Measurements from ENCODE around the gene HECA. TPM values are rescaled to one million over a fixed set of nuclear protein-coding genes. Genes with fewer than 3 reads are reported as not detected.
"Not testable (repeated sequence)": the region's sequence is repeated elsewhere in the genome, so short reads cannot be mapped to it uniquely, and the experiment has no call there.

Gene HECA
- total RNA-seq, 2 donors from 2014 or later: 5.6 to 6.0 TPM

DNA sequence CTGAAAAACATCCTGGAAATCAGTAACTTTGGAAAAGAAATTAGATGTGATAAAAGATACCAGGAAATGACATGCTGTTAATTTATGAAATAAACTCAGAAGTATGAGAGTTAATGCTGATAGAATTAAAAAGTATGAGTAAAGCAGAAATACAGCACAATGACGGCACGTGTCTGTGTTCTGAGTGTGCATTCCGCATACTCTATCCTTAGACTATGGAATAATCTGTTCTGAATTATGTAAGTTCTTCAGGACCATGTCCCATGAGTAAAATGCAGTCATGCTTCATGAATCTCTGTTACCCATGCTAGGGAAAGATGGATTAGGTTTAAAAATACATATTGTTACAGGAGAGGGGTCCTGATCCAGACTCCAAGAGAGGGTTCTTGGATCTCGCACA lies 21.7 kb downstream of the HECA start:
- DNase-seq: no peak
- no peaks in the 10 kb centered on the region for H3K27me3 Mint-ChIP-seq (ENCODE audit: insufficient read depth)
- TF ChIP-seq CTCF (conservative IDR thresholded peaks at IDR 0.05): no peak
- H3K27me3 ChIP-seq (ENCODE audit: control insufficient read depth, insufficient read depth, low read length, poor library complexity, severe bottlenecking): no peaks in the 10 kb centered on the region
- no peaks in the 10 kb centered on the region for H3K4me1 ChIP-seq (ENCODE audit: control insufficient read depth, insufficient read depth, low read length)
- H3K36me3 ChIP-seq (ENCODE audit: control insufficient read depth, insufficient read depth, low read length): no peaks in the 10 kb centered on the region
- no peaks in the 10 kb centered on the region for H3K9me3 Mint-ChIP-seq
- H3K9ac ChIP-seq (ENCODE audit: extremely low read depth, low read length, poor library complexity, severe bottlenecking): no peak overlapping the region
- H3K4me1 Mint-ChIP-seq: peaks cover 7% of the 10 kb centered on the region
- H3K4me3 ChIP-seq (ENCODE audit: low read length): no peak overlapping the region
- H3K27ac ChIP-seq (ENCODE audit: low read depth, low read length): no peak overlapping the region
- H3K4me3 Mint-ChIP-seq: no peak overlapping the region
- H3K27ac Mint-ChIP-seq: no peak overlapping the region
- peaks cover 2% of the 10 kb centered on the region for H3K36me3 Mint-ChIP-seq (ENCODE audit: low read depth)
- whole genome bisulfite sequencing, 2 experiments (ENCODE audit: insufficient coverage in 1 of 2, insufficient read length in 1 of 2): 97 to 98% methylated on average over 3 to 4 of the region's 4 CpGs
- no peaks in the 10 kb centered on the region for H3K9me3 ChIP-seq (ENCODE audit: control insufficient read depth, low read length)

DNA sequence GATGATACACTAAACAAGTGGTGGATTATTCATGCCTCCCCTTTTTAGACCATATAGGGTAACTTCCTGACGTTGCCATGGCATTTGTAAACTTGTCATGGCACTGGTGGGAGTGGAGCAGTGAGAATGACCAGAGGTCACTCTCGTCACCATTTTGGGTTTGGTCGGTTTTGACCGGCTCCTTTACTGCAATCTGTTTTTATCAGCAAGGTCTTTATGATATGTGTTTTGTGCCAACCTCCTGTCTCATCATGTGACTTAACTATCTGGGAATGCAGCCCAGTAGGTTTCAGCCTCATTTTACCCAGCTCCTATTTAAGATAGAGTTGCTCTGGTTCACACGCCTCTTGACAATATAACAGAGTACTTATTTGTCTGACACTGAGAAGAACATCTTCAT lies 22.2 kb downstream of the HECA start:
- H3K36me3 Mint-ChIP-seq (ENCODE audit: low read depth); H3K4me3 Mint-ChIP-seq; H3K27ac ChIP-seq (ENCODE audit: low read depth, low read length); H3K27me3 ChIP-seq (ENCODE audit: control insufficient read depth, insufficient read depth, low read length, poor library complexity, severe bottlenecking); H3K9me3 ChIP-seq (ENCODE audit: control insufficient read depth, low read length); H3K9ac ChIP-seq (ENCODE audit: extremely low read depth, low read length, poor library complexity, severe bottlenecking); H3K4me3 ChIP-seq (ENCODE audit: low read length); H3K27ac Mint-ChIP-seq; DNase-seq; H3K36me3 ChIP-seq (ENCODE audit: control insufficient read depth, insufficient read depth, low read length); H3K9me3 Mint-ChIP-seq; H3K4me1 ChIP-seq (ENCODE audit: control insufficient read depth, insufficient read depth, low read length); H3K27me3 Mint-ChIP-seq (ENCODE audit: insufficient read depth): not testable (repeated sequence)
- peaks cover 12% of the 10 kb centered on the region for H3K4me1 Mint-ChIP-seq
- WGBS, 2 experiments (ENCODE audit: insufficient coverage in 1 of 2, insufficient read length in 1 of 2): 92% methylated on average over 5 of the region's 5 CpGs; no CpG with 5 or more reads in 1 of the 2 experiments

- H3K4me1 Mint-ChIP-seq: peaks cover 11% of the 10 kb centered on the region
- H3K4me3 ChIP-seq (ENCODE audit: low read length): no peak overlapping the region
- no peak for DNase-seq
- no peaks in the 10 kb centered on the region for H3K27me3 ChIP-seq (ENCODE audit: control insufficient read depth, insufficient read depth, low read length, poor library complexity, severe bottlenecking)
- peaks cover 2% of the 10 kb centered on the region for H3K36me3 Mint-ChIP-seq (ENCODE audit: low read depth)
- 91 to 92% methylated on average over 3 of the region's 4 CpGs for WGBS, 2 experiments (ENCODE audit: insufficient coverage in 1 of 2, insufficient read length in 1 of 2)
- H3K9me3 Mint-ChIP-seq: no peaks in the 10 kb centered on the region
- no peak for TF ChIP-seq CTCF (conservative IDR thresholded peaks at IDR 0.05)
- H3K9me3 ChIP-seq (ENCODE audit: control insufficient read depth, low read length): no peaks in the 10 kb centered on the region
- H3K36me3 ChIP-seq (ENCODE audit: control insufficient read depth, insufficient read depth, low read length): no peaks in the 10 kb centered on the region
- H3K27ac ChIP-seq (ENCODE audit: low read depth, low read length): no peak overlapping the region
- no peak overlapping the region for H3K9ac ChIP-seq (ENCODE audit: extremely low read depth, low read length, poor library complexity, severe bottlenecking)
- H3K27ac Mint-ChIP-seq: no peak overlapping the region
- H3K4me3 Mint-ChIP-seq: no peak overlapping the region
- no peaks in the 10 kb centered on the region for H3K4me1 ChIP-seq (ENCODE audit: control insufficient read depth, insufficient read depth, low read length)
- H3K27me3 Mint-ChIP-seq (ENCODE audit: insufficient read depth): no peaks in the 10 kb centered on the region
Observed at GRCh38 chr6:139159016-139159415, 24.1 kb downstream of the HECA start.

DNA sequence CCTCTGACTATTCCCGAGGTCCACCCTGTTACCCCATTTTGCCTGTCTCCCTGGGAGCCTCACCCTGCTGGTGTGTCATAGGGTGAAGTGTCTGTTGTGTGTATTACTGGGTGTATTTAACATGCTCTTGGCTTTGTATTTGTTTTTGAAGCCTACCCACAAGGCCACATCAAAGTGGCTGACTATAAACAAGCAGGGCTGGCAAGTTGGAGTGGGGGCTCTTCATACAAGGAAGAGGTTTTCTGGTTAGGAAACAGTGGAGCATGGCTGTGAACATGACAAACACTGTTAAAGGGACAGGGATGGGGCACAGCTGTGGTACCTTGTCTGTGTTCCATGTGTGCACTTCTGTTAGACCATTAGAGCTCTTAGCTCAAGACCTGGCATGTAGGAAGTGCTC lies 26.3 kb downstream of the HECA start:
- H3K36me3 ChIP-seq (ENCODE audit: control insufficient read depth, insufficient read depth, low read length): no peaks in the 10 kb centered on the region
- no peaks in the 10 kb centered on the region for H3K9me3 ChIP-seq (ENCODE audit: control insufficient read depth, low read length)
- no peaks in the 10 kb centered on the region for H3K27me3 Mint-ChIP-seq (ENCODE audit: insufficient read depth)
- H3K4me1 Mint-ChIP-seq: peaks cover 11% of the 10 kb centered on the region
- H3K9ac ChIP-seq (ENCODE audit: extremely low read depth, low read length, poor library complexity, severe bottlenecking): no peak overlapping the region
- TF ChIP-seq CTCF (conservative IDR thresholded peaks at IDR 0.05): no peak
- peaks cover 2% of the 10 kb centered on the region for H3K36me3 Mint-ChIP-seq (ENCODE audit: low read depth)
- 90% methylated on average over 1 of the region's 1 CpG; no CpG with 5 or more reads in 1 of the 2 experiments for WGBS, 2 experiments (ENCODE audit: insufficient coverage in 1 of 2, insufficient read length in 1 of 2)
- H3K4me3 ChIP-seq (ENCODE audit: low read length): no peak overlapping the region
- no peak overlapping the region for H3K27ac Mint-ChIP-seq
- H3K27me3 ChIP-seq (ENCODE audit: control insufficient read depth, insufficient read depth, low read length, poor library complexity, severe bottlenecking): no peaks in the 10 kb centered on the region
- H3K4me1 ChIP-seq (ENCODE audit: control insufficient read depth, insufficient read depth, low read length): no peaks in the 10 kb centered on the region
- H3K4me3 Mint-ChIP-seq: no peak overlapping the region
- no peak overlapping the region for H3K27ac ChIP-seq (ENCODE audit: low read depth, low read length)
- no peaks in the 10 kb centered on the region for H3K9me3 Mint-ChIP-seq
- DNase-seq: no peak
